DOHH2 (cell line): ENCODE data around the gene IRX4.

ENCODE experiments used
- CTCF ChIP-seq: fragments of 200-600 bp; sonication (generic); IDR thresholded peaks from one replicate; pipeline ENCODE4 v1.5.1; 2014; ENCODE audit warnings: antibody characterized with exemption, mild to moderate bottlenecking, low read depth, low read length; ENCODE audit not compliant: poor library complexity, severe bottlenecking
- EZH2phosphoT487 ChIP-seq: fragments of 200-600 bp; sonication (generic); IDR thresholded peaks from 2 replicates; pipeline ENCODE4 v1.6.1; 2017; ENCODE audit warnings: borderline replicate concordance, mild to moderate bottlenecking, antibody characterized with exemption, low read length, moderate library complexity, mixed read lengths

- no peak for TF ChIP-seq CTCF
- no peak for TF ChIP-seq EZH2phosphoT487
Measured at GRCh38 chr5:1882337-1883119, at the start of gene IRX4.
